Lower leg skin (tissue), 4 donors: Measurements from ENCODE around the gene BBS9. TPM values are rescaled to one million over a fixed set of nuclear protein-coding genes. Genes with fewer than 3 reads are reported as not detected.

Experiments
- DNase-seq, 2 donors: peaks; one replicate each; pipeline ENCODE4 v3.0.0-alpha.2; 2019; ENCODE audit warnings: low spot score in 2 of 2
- H3K4me3 ChIP-seq: fragments of 200-600 bp; sonication (generic); 2 replicates; pipeline ENCODE4 v1.5.1; 2017; ENCODE audit warnings: mild to moderate bottlenecking, low read depth; ENCODE audit not compliant: poor library complexity, severe bottlenecking
- POLR2A ChIP-seq, 2 donors: fragments of 450-650 bp; IDR thresholded peaks; one replicate each; pipeline ENCODE4 v1.6.1; 2016 to 2017; ENCODE audit warnings: antibody characterized with exemption in 2 of 2, mild to moderate bottlenecking in 1 of 2, moderate library complexity in 1 of 2
- WGBS, 2 donors: methylation state at CpG; one replicate each; pipeline ENCODE4 v1.1.5; 2018; 5-methylcytosine and 5-hydroxymethylcytosine counted together
- intact Hi-C: fragments of 100-400 bp; cut with DNase I; formaldehyde crosslinking; loops from one replicate; pipeline ENCODE4 v1.15.0; 2023; ENCODE audit warnings: low total_unique reads
- total RNA-seq, 4 donors: library from RNA; depleted of rRNA; stranded (reverse); fragments of >200 nt; gene quantifications; one replicate each; pipeline ENCODE4 v1.1.0, GENCODE V29; 2016
- TF ChIP-seq, protein P1 (sequence below), 3 donors: fragments of 450-650 bp; IDR thresholded peaks; one replicate each; pipeline ENCODE4 v1.5.1; 2016; ENCODE audit warnings: antibody characterized with exemption in 3 of 3, mild to moderate bottlenecking in 3 of 3, moderate library complexity in 2 of 3

The BBS9 gene
- total RNA-seq, 4 donors from 2014 or later: 10.1 to 25.1 (median 11.2) TPM

DNA sequence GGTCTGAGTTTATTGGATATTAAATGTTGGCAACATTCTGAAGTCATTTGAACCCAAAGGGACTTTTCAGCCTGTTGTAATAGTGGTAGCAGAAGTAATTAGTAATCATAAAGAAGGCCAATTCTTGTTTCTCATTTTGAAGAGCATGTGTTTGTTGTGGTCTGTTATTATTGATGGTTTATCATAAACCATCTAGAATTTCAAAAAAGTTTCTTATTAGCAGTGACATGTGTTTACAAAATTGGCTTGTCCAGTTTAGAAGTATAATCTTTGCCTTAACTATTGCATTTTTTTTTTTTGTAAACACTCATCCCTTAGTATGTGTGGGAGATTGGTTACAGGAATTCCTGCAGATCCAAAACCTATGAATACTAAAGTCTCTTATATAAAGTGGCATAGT lies 177.8 kb downstream of the BBS9 start:
- no peak for DNase-seq
- intact Hi-C loops: no loop called here
- TF ChIP-seq, protein P1, sequence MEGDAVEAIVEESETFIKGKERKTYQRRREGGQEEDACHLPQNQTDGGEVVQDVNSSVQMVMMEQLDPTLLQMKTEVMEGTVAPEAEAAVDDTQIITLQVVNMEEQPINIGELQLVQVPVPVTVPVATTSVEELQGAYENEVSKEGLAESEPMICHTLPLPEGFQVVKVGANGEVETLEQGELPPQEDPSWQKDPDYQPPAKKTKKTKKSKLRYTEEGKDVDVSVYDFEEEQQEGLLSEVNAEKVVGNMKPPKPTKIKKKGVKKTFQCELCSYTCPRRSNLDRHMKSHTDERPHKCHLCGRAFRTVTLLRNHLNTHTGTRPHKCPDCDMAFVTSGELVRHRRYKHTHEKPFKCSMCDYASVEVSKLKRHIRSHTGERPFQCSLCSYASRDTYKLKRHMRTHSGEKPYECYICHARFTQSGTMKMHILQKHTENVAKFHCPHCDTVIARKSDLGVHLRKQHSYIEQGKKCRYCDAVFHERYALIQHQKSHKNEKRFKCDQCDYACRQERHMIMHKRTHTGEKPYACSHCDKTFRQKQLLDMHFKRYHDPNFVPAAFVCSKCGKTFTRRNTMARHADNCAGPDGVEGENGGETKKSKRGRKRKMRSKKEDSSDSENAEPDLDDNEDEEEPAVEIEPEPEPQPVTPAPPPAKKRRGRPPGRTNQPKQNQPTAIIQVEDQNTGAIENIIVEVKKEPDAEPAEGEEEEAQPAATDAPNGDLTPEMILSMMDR (IDR thresholded peaks at IDR 0.05): no peak
- TF ChIP-seq POLR2A (IDR thresholded peaks at IDR 0.05): no peak
- H3K4me3 ChIP-seq: no peak overlapping the region

DNA sequence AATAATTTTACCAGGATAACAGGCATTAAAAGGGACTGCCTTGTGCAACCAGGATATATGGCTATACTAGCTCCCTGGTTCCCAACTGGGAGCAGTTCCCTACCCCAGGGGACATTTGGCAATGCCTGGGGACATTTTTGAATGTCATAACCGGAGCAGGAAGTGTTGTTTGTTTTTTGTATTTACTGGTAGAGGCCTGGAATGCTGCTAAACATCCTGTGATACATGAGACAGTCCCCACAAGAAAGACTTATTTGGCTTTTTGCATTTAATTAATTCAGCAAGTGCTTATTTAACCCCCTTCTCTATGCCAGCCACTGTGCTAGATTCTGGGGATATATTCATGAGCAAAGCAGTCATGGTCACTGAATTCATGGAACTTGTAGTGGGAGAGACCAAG lies 181.2 kb downstream of the BBS9 start:
- TF ChIP-seq, protein P1 (IDR thresholded peaks at IDR 0.05): no peak
- TF ChIP-seq POLR2A (IDR thresholded peaks at IDR 0.05): no peak
- intact Hi-C loops: no loop called here
- no peak for DNase-seq
- 41 to 54% methylated on average over 1 of the region's 1 CpG for WGBS, 2 donors
- H3K4me3 ChIP-seq: no peak overlapping the region

DNA sequence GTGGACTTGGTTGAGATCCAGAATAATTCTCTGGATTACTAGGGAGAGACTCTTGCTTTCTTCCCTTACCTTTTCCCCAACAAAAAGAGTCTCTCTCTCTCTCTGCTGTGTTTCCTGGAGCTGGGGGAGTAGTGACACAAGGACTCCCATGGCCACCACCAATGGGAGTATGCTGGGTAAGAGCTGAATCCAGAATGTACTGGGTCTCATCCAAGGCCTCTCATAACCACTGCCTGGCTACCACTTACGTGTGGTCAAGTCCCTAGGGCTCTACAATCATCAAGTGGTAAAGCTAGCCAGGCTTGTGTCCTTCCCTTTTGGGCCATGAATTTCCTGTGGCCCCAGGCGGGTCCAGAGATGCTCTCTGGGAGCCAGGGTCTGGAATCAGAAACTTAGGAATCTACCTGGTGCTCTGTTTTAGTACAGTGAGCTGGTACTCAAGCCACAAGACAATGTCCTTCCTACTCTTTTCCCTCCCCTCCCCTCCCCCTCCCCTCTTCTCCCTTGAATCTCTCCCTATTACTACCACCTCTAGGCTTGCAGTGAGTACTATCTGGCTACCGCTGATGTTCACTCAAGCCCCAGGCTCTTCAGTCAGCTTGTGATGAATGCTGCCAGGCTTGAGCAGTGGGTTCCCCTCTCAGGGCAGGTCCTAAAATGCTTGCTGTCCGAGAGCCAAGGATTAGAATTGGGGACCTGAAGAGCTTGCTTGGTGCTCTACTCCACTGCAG lies 196.6 kb downstream of the BBS9 start:
- 90 to 98% methylated on average over 4 of the region's 4 CpGs for WGBS, 2 donors
- intact Hi-C loops: no loop called here

DNA sequence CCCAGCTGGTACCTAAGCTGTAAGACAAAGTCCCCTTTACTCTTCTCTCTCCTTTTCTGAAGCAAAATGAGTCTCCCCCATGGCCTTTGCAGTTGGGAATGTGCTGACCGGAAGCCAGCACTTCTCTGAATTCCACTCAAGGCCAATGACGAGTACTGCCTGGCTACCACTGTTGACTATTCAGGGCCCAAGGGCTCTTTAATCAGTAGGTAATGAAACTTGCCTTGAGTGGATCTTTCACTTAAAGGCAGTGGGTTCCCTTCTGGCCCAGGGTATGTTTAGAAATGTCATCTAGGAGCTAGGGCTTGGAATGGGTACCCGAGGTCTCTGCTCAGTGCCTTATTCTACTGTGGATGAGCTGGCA lies 197.1 kb downstream of the BBS9 start:
- DNase-seq: no peak
- 86 to 93% methylated on average over 3 of the region's 3 CpGs for WGBS, 2 donors
- TF ChIP-seq, protein P1 (IDR thresholded peaks at IDR 0.05): no peak
- H3K4me3 ChIP-seq: no peak overlapping the region
- intact Hi-C loops: no loop called here

More for the DNA sequence above, 196.6 kb downstream of the BBS9 start:
- TF ChIP-seq, protein P1 (IDR thresholded peaks at IDR 0.05): no peak
- no peak for TF ChIP-seq POLR2A (IDR thresholded peaks at IDR 0.05)
- no peak for DNase-seq
- no peak overlapping the region for H3K4me3 ChIP-seq

DNA sequence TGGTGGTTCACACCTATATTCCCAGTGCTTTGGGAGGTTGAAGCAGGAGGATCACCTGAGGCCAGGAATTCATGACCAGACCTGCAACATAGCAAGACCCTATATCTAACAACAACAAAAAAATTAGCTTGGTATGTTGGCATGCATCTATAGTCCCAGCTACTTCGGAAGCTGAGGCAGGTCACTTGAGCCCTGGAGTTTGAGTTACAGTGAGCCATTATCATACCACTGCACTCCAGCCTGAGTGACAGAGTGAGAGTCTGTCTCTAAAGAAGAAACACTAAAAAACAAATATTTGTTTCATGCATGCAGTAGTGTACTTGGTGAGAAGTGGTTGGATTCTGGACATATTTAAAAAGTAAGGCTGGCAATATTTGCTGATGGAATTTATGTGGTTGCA lies 198.1 kb downstream of the BBS9 start:
- TF ChIP-seq POLR2A (IDR thresholded peaks at IDR 0.05): no peak
- TF ChIP-seq, protein P1 (IDR thresholded peaks at IDR 0.05): no peak
- DNase-seq: no peak
- intact Hi-C loops: no loop called here
- H3K4me3 ChIP-seq: no peak overlapping the region
- WGBS, 2 donors: 86 to 93% methylated on average over 1 of the region's 1 CpG

DNA sequence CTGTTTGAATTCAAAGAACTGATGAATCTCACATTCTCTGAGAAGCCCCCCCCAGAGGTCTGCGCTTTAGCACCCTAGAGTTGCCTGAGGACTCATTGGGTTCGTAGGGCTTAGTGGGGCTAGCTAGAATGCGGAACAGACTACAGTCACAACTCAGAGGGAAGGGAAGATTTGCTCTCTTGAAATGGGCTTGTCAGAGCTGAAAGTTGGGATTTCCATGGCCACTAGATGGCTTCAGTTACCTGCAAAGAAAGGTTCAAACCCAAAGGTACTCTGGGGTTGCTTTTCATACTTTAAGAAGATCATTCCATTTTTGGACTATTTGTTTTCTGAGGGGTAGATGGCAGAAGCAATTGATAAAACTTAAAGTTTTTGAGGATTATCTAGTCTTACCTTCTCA lies 205.0 kb downstream of the BBS9 start:
- H3K4me3 ChIP-seq: no peak overlapping the region
- intact Hi-C loops: no loop called here
- DNase-seq: no peak
- TF ChIP-seq, protein P1 (IDR thresholded peaks at IDR 0.05): no peak
- no peak for TF ChIP-seq POLR2A (IDR thresholded peaks at IDR 0.05)
- WGBS, 2 donors: 78 to 88% methylated on average over 3 of the region's 3 CpGs
